WTC11 (cell line): Measurements from ENCODE around the gene GBA2. TPM values are rescaled to one million over a fixed set of nuclear protein-coding genes. Genes with fewer than 3 reads are reported as not detected.

ENCODE experiments used
- ATAC-seq: fragments of 200-7000 bp; cut with Tn5 transposase; 2 replicates; pipeline ENCODE4 v1.10.0; 2021; ENCODE audit warnings: mild to moderate bottlenecking, moderate library complexity
- CTCF ChIA-PET: fragments of 300-600 bp; sonication (Branson Sonifier 250); formaldehyde crosslinking; loops from one replicate; lab custom pipeline; 2021; ENCODE audit warnings: antibody characterized with exemption; lab: Charles Lee
- POLR2A ChIA-PET: fragments of 350-600 bp; sonication (Branson Sonifier 250); formaldehyde crosslinking; loops from one replicate; lab custom pipeline; 2021; ENCODE audit warnings: antibody characterized with exemption; lab: Charles Lee
- DNase-seq: peaks from one replicate; pipeline ENCODE4 v3.0.0; 2021; ENCODE audit warnings: low spot score
- H3K27ac Mint-ChIP-seq: 2 replicates; pipeline ENCODE4 v1.8.0; 2021; ENCODE audit warnings: mixed read lengths
- H3K27me3 Mint-ChIP-seq: 2 replicates; pipeline ENCODE4 v1.8.0; 2021; ENCODE audit warnings: low read depth, mild to moderate bottlenecking, moderate library complexity, mixed read lengths
- H3K36me3 Mint-ChIP-seq: 2 replicates; pipeline ENCODE4 v1.8.0; 2021; ENCODE audit warnings: mixed read lengths
- H3K4me1 Mint-ChIP-seq: 2 replicates; pipeline ENCODE4 v1.8.0; 2022; ENCODE audit warnings: mixed read lengths
- H3K4me3 Mint-ChIP-seq: 2 replicates; pipeline ENCODE4 v1.8.0; 2021; ENCODE audit warnings: mild to moderate bottlenecking, moderate library complexity, mixed read lengths
- H3K9me3 Mint-ChIP-seq: 2 replicates; pipeline ENCODE4 v1.8.0; 2021; ENCODE audit warnings: mixed read lengths
- AFF4 ChIP-seq: sonication (generic); formaldehyde crosslinking; IDR thresholded peaks from 2 replicates; pipeline ENCODE4 v1.8.1; 2023; ENCODE audit warnings: mild to moderate bottlenecking, missing genetic modification reagents, borderline replicate concordance
- AR ChIP-seq: fragments of 250-450 bp; sonication (Bioruptor Pico); IDR thresholded peaks from 2 replicates; pipeline ENCODE4 v1.9.0; 2021; ENCODE audit warnings: mild to moderate bottlenecking
- ARID4B ChIP-seq: sonication (generic); formaldehyde crosslinking; IDR thresholded peaks from 2 replicates; pipeline ENCODE4 v1.8.0; 2023; ENCODE audit warnings: missing genetic modification reagents, mild to moderate bottlenecking, borderline replicate concordance
- ERG ChIP-seq: fragments of 250-450 bp; sonication (Bioruptor Pico); IDR thresholded peaks from 2 replicates; pipeline ENCODE4 v1.8.0; 2021; ENCODE audit warnings: mild to moderate bottlenecking
- FOXP4 ChIP-seq: sonication (generic); formaldehyde crosslinking; IDR thresholded peaks from 2 replicates; pipeline ENCODE4 v1.8.0; 2022; ENCODE audit warnings: mild to moderate bottlenecking, missing genetic modification reagents
- MYBL2 ChIP-seq: sonication (generic); formaldehyde crosslinking; IDR thresholded peaks from 2 replicates; pipeline ENCODE4 v1.8.1; 2023; ENCODE audit warnings: mild to moderate bottlenecking, moderate library complexity, missing genetic modification reagents
- NR1H2 ChIP-seq: sonication (generic); formaldehyde crosslinking; IDR thresholded peaks from 2 replicates; pipeline ENCODE4 v1.9.0; 2021; ENCODE audit warnings: mild to moderate bottlenecking, moderate library complexity, missing genetic modification reagents
- ZMAT4 ChIP-seq: fragments of 250-450 bp; sonication (Bioruptor Pico); IDR thresholded peaks from 2 replicates; pipeline ENCODE4 v1.9.0; 2021; ENCODE audit warnings: mild to moderate bottlenecking
- ZSCAN18 ChIP-seq: fragments of 250-450 bp; sonication (Bioruptor Pico); IDR thresholded peaks from 2 replicates; pipeline ENCODE4 v2.1.2; 2022; ENCODE audit warnings: mild to moderate bottlenecking, moderate library complexity
- total RNA-seq: library from RNA; stranded (reverse); gene quantifications from 3 replicates; pipeline ENCODE4 v1.2.3, GENCODE V29; 2021

GBA2 gene
- total RNA-seq, 1 experiment from 2014 or later, result 104 TPM

- no peak for TF ChIP-seq ARID4B
Measured at GRCh38 chr9:35710818-35711500, 38.1 kb downstream of the GBA2 start (continued).

GRCh38 chr9:35708146-35708545 lies 40.9 kb downstream of the GBA2 start:
- no peaks in the 10 kb centered on the region for H3K9me3 Mint-ChIP-seq
- H3K4me3 Mint-ChIP-seq, result no peak overlapping the region
- POLR2A ChIA-PET, result no interaction called here
- ATAC-seq (no peak), DNase-seq (no peak)
- H3K27ac Mint-ChIP-seq, result no peak overlapping the region
- H3K4me1 Mint-ChIP-seq, result no peaks in the 10 kb centered on the region
- CTCF ChIA-PET, result interaction anchor here (1.7 kb wide), 1 partner anchor 11 kb away, joined by 5 read pairs; no protein-coding TSS in a partner anchor
- TF ChIP-seq ERG (CRISPR knock-in tag) (no peak), AR (no peak), ZMAT4 (CRISPR knock-in tag) (no peak), MYBL2 (CRISPR knock-in tag) (no peak), AFF4 (no peak), FOXP4 (no peak), NR1H2 (CRISPR knock-in tag) (no peak), ZSCAN18 (CRISPR knock-in tag) (no peak)
- H3K36me3 Mint-ChIP-seq, result peaks cover 84% of the 10 kb centered on the region
- H3K27me3 Mint-ChIP-seq, result no peaks in the 10 kb centered on the region
